ENCODE results near the gene PAPOLB. TPM values are rescaled to one million over a fixed set of nuclear protein-coding genes. Genes with fewer than 3 reads are reported as not detected.

PAPOLB gene
- total and polyA plus RNA-seq, 2 donors (not counting 3 experiments of a cell fraction or from before 2014, with no cell fraction given) = 0.07 TPM; not detected in 1

DNA sequence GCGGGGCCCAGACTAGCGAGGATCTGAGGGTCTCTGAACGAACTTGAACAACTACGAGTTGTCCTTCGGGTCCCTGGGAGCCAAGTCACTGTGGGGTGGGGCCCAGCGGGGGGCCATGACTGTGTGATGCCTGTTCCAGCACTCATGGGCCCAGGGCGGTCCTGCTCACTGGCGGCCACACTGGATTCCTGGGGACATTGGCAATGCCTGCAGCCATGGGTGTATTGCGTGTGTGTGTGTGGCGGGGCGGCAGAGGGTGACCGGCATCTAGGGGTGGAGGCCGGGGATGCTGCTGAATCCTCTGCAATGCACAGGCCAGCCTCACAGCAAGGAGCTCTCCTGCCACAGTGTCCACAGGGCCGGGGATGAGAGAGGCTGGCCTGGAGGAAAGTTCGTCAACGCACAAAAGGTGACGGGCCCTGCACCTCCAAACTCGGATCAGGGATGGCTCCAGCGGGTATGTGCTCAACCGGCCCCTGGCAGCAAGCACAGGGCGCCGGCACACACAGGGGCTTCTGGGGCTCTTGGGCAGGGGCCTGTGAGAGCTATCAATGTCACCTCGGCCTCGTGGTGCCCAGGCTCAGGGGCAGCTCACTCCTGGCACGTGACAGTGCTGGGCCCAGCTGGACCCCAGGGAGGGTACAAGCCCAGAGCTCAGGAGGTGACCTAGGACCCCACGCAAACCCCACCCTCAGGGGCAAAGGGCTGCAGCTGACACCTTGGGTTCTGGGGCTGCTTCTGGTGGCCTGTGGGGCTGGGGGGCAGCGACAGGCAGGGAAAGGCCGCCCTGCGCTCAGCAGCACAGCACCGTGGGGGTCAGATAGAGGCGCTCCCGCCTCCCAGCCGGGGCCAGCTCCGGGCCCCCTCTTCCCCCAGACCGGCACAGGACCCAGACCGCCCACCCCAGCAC lies 27.9 kb downstream of the PAPOLB start:
- H2AFZ ChIP-seq (ENCODE audit: low read depth, low read length) = no peak overlapping the region
- CTCF ChIA-PET = interaction anchor here (1.1 to 2.2 kb wide), 2 partner anchors 14 to 50 kb away, joined by 3 to 7 read pairs; partner anchors contain the start of gene RADIL
- FAIRE-seq (no peak), DNase-seq (ENCODE audit: low read depth, low spot score) (no peak)
- H3K9me3 ChIP-seq (replicated peaks; ENCODE audit: control insufficient read depth, insufficient read depth, low read length) = no peaks in the 10 kb centered on the region
- H3K36me3 ChIP-seq (ENCODE audit: control insufficient read depth in 2 of 2, extremely low read depth in 1 of 2, insufficient read depth in 2 of 2, low read length in 2 of 2) = no peaks in the 10 kb centered on the region
- no peaks in the 10 kb centered on the region for H3K79me2 ChIP-seq (ENCODE audit: control insufficient read depth, insufficient read depth, low read length)
- no peak overlapping the region for H3K9ac ChIP-seq (replicated peaks; ENCODE audit: extremely low read depth, insufficient read depth, low read length)
- H4K20me1 ChIP-seq (replicated peaks; ENCODE audit: control insufficient read depth, extremely low read depth, insufficient read depth, low read length) = no peaks in the 10 kb centered on the region
- TF ChIP-seq POLR2A (IDR thresholded peaks at IDR 0.05; ENCODE audit: low read depth, low read length) = no peak
- no peak overlapping the region for H3K27ac ChIP-seq (ENCODE audit: insufficient read depth, low read depth, low read length)
- BruUV-seq (replicated peaks) = no TSS peak
- no peaks in the 10 kb centered on the region for H3K27me3 ChIP-seq (ENCODE audit: control insufficient read depth in 2 of 2, insufficient read depth in 2 of 2, low read length in 2 of 2)
- no peak overlapping the region for H3K4me2 ChIP-seq (ENCODE audit: insufficient read depth, low read length)
- POLR2A ChIA-PET = no interaction called here
- no peaks in the 10 kb centered on the region for H3K4me1 ChIP-seq (ENCODE audit: control insufficient read depth, extremely low read depth, insufficient read depth, low read length)
- no peak overlapping the region for H3K4me3 ChIP-seq (replicated peaks in 1 of 3; ENCODE audit: insufficient read depth in 1 of 3, low read depth in 1 of 3, low read length in 3 of 3)
- dilution Hi-C loops (cut with MboI; ENCODE audit: extremely low pct_ligation_motif_present, low sequenced_read_pairs) (no loop called here), intact Hi-C loops (cut with micrococcal nuclease) (no loop called here)
- H3K9me1 ChIP-seq (replicated peaks; ENCODE audit: control insufficient read depth, extremely low read depth, insufficient read depth, low read length) = no peaks in the 10 kb centered on the region

DNA sequence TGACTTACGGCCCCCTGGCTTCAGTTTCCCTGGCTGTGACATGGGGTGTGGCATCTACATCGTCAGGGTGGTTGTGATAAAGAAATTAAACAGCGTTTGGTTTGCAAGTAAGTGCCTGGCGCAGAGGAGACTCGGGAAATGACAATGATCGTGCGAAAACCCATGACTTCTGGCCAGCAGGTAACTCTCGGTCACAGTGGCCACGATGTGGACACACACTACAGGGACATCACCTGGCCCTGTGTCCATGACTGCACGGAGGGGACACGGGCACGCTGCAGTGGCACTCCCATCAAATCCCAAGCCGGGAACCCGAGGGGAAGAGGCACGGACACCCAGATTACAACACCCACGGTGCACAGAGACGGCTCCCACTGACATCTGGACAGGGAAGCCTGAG lies 28.7 kb downstream of the PAPOLB start:
- POLR2A ChIA-PET = no interaction called here
- H3K27ac ChIP-seq (ENCODE audit: insufficient read depth, low read depth, low read length) = no peak overlapping the region
- CTCF ChIA-PET = interaction anchor here (2.2 kb wide), 1 partner anchor 51 kb away, joined by 7 read pairs; the partner anchor contains the start of gene RADIL
- H3K79me2 ChIP-seq (ENCODE audit: control insufficient read depth, insufficient read depth, low read length) = no peaks in the 10 kb centered on the region
- no peaks in the 10 kb centered on the region for H4K20me1 ChIP-seq (replicated peaks; ENCODE audit: control insufficient read depth, extremely low read depth, insufficient read depth, low read length)
- no peaks in the 10 kb centered on the region for H3K27me3 ChIP-seq (ENCODE audit: control insufficient read depth in 2 of 2, insufficient read depth in 2 of 2, low read length in 2 of 2)
- dilution Hi-C loops (cut with MboI; ENCODE audit: extremely low pct_ligation_motif_present, low sequenced_read_pairs) = no loop called here
- H2AFZ ChIP-seq (ENCODE audit: low read depth, low read length) = no peak overlapping the region
- H3K9me1 ChIP-seq (replicated peaks; ENCODE audit: control insufficient read depth, extremely low read depth, insufficient read depth, low read length) = no peaks in the 10 kb centered on the region
- intact Hi-C loops (cut with micrococcal nuclease) = no loop called here
- H3K9me3 ChIP-seq (replicated peaks; ENCODE audit: control insufficient read depth, insufficient read depth, low read length) = no peaks in the 10 kb centered on the region
- no peaks in the 10 kb centered on the region for H3K4me1 ChIP-seq (ENCODE audit: control insufficient read depth, extremely low read depth, insufficient read depth, low read length)
- no TSS peak for BruUV-seq (replicated peaks)
- no peak overlapping the region for H3K9ac ChIP-seq (replicated peaks; ENCODE audit: extremely low read depth, insufficient read depth, low read length)
- no peak overlapping the region for H3K4me3 ChIP-seq (replicated peaks in 1 of 3; ENCODE audit: insufficient read depth in 1 of 3, low read depth in 1 of 3, low read length in 3 of 3)
- H3K36me3 ChIP-seq (ENCODE audit: control insufficient read depth in 2 of 2, extremely low read depth in 1 of 2, insufficient read depth in 2 of 2, low read length in 2 of 2) = no peaks in the 10 kb centered on the region
- FAIRE-seq = no peak
- DNase-seq (ENCODE audit: low read depth, low spot score) = no peak
- H3K4me2 ChIP-seq (ENCODE audit: insufficient read depth, low read length) = no peak overlapping the region
- TF ChIP-seq, protein P1, sequence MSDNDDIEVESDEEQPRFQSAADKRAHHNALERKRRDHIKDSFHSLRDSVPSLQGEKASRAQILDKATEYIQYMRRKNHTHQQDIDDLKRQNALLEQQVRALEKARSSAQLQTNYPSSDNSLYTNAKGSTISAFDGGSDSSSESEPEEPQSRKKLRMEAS (IDR thresholded peaks at IDR 0.05; ENCODE audit: insufficient read depth, insufficient read length) = no peak
- TF ChIP-seq JUN (IDR thresholded peaks at IDR 0.05; ENCODE audit: borderline replicate concordance, insufficient read depth, insufficient read length, low read depth) (no peak), POLR2AphosphoS5 (IDR thresholded peaks at IDR 0.05; ENCODE audit: insufficient read depth, low read depth, low read length) (no peak), MYC (IDR thresholded peaks at IDR 0.05; ENCODE audit: low read depth, low read length) (no peak), EZH2 (IDR thresholded peaks at IDR 0.05; ENCODE audit: borderline replicate concordance, low read depth, low read length, severe bottlenecking) (no peak), POLR2A (IDR thresholded peaks at IDR 0.05; ENCODE audit: low read depth, low read length) (no peak), GATA2 (IDR thresholded peaks at IDR 0.05; ENCODE audit: insufficient read depth, insufficient read length, low read depth, low read length) (no peak), FOS (IDR thresholded peaks at IDR 0.05; ENCODE audit: borderline replicate concordance, insufficient read depth, low read length) (no peak)
- TF ChIP-seq, protein P2, sequence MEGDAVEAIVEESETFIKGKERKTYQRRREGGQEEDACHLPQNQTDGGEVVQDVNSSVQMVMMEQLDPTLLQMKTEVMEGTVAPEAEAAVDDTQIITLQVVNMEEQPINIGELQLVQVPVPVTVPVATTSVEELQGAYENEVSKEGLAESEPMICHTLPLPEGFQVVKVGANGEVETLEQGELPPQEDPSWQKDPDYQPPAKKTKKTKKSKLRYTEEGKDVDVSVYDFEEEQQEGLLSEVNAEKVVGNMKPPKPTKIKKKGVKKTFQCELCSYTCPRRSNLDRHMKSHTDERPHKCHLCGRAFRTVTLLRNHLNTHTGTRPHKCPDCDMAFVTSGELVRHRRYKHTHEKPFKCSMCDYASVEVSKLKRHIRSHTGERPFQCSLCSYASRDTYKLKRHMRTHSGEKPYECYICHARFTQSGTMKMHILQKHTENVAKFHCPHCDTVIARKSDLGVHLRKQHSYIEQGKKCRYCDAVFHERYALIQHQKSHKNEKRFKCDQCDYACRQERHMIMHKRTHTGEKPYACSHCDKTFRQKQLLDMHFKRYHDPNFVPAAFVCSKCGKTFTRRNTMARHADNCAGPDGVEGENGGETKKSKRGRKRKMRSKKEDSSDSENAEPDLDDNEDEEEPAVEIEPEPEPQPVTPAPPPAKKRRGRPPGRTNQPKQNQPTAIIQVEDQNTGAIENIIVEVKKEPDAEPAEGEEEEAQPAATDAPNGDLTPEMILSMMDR (IDR thresholded peaks at IDR 0.05; ENCODE audit: extremely low read depth in 1 of 2, insufficient read depth in 1 of 2, low read depth in 1 of 2, low read length in 2 of 2) = no peak
